Uterus (tissue), 2 donors: ENCODE data around the gene IMMP1L.

ENCODE experiments used
- CTCF ChIP-seq, 4 experiments: fragments of 200-600 bp in 2 of 4; fragments of 450-650 bp in 2 of 4; sonication (generic) in 2 of 4; IDR thresholded peaks; one replicate each; pipeline ENCODE4 v1.5.1; 2016 to 2019; ENCODE audit warnings: antibody characterized with exemption in 4 of 4, mild to moderate bottlenecking in 2 of 4, moderate library complexity in 1 of 4
- POLR2A ChIP-seq, 2 donors: fragments of 450-650 bp; IDR thresholded peaks; one replicate each; pipeline ENCODE4 v1.6.1; 2016; ENCODE audit warnings: antibody characterized with exemption in 2 of 2, mild to moderate bottlenecking in 1 of 2, moderate library complexity in 1 of 2

GRCh38 chr11:31445621-31446020 is 63.8 kb downstream of the IMMP1L start:
- TF ChIP-seq CTCF (IDR thresholded peaks at IDR 0.05) (no peak), POLR2A (IDR thresholded peaks at IDR 0.05) (no peak)
